GM23248 (cell line): ENCODE data around the gene HIVEP3.

Source experiments
- EZH2 ChIP-seq: fragments of 200-600 bp; sonication (generic); IDR thresholded peaks from 2 replicates; pipeline ENCODE4 v1.6.1; 2018; ENCODE audit warnings: antibody characterized with exemption, mild to moderate bottlenecking; ENCODE audit not compliant: insufficient read depth, poor library complexity, severe bottlenecking
- EZH2phosphoT487 ChIP-seq: fragments of 200-600 bp; sonication (generic); IDR thresholded peaks from 2 replicates; pipeline ENCODE4 v1.6.1; 2018; ENCODE audit warnings: antibody characterized with exemption, moderate library complexity, mild to moderate bottlenecking, low read depth; ENCODE audit not compliant: insufficient read depth

DNA sequence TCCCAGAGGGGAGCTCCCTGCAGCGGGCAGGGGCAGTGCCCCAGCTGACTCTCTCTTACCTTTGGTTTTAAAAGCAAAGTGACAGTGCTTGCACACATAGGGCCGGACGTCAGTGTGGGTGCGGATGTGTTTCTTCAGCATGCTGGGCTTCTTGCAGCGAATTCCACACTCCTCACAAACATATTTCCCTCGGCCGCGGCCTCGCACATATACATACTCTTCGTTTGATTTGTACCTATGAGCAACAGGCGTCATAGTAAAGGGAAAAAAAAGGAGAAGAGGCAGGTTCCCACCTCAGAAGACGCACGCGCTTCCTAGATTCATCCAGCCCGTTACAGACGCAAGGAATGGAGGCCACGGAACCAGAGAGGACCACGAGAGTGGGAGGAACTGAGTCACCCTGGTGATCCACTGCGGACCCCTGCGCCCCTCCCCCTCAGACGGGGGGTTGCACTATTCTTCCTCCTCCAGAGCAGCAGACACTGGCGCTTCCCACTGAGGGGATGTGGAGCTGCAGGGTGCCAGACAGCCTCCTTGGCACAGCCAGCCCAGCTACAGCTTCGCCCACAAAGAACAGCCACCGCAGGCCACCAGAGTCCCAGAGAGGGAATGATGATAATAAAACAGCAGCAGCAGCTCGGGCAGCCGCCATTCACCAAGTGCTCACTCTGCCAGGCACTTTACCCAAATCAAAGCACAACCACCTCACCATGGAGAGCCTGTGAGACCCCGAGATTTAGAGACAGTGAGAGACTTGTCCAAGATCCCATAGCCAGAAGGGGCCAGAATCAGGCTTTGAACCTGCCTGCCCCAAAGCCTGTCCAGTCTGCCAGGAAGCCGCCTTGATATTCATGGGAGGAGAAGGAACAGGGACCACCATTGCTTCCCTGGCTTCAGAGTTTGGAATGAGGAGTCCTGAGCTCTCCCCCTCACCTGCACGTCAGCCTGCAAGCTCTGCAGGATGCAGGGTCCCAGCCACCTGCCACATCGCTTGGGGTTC lies 393.7 kb downstream of the HIVEP3 start:
- TF ChIP-seq EZH2phosphoT487 (no peak), EZH2 (no peak)
